Measurements from ENCODE around the gene PACS2. TPM values are rescaled to one million over a fixed set of nuclear protein-coding genes. Genes with fewer than 3 reads are reported as not detected.

The PACS2 gene
- total and polyA plus RNA-seq, 4 donors: 5.1 to 21.9 (median 9.8) TPM

DNA sequence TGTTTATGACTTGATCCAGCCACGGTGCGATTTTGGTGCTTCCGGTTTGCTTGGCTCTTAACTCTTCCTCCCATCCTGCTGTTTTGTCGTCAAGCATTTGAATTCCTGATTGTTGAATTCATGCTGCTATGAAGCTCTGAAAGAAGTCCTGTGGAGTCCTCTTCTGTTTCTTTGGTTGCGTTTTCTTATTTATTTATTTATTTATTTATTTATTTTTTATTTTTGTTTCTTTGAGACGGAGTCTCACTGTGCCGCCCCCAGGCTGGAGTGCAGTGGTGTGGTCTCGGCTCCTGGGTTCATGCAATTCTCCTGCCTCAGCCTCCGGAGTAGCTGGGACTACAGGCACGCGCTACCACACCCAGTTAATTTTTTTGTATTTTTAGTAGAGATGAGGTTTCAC is 102.1 kb downstream of the PACS2 start:
- Histone ChIP-seq H3K27me3 (ENCODE audit: control insufficient read depth in 4 of 4, insufficient read depth in 4 of 4, low read length in 3 of 4) (no peaks in the 10 kb centered on the region), H3K36me3 (ENCODE audit: control insufficient read depth in 4 of 4, insufficient read depth in 3 of 4, low read depth in 1 of 4, low read length in 3 of 4) (no peaks in the 10 kb centered on the region), H3K27ac (ENCODE audit: low read depth in 1 of 2, low read length in 2 of 2) (no peak overlapping the region), H3K9me3 (ENCODE audit: control insufficient read depth in 4 of 4, low read length in 3 of 4) (no peaks in the 10 kb centered on the region), H3K9ac (ENCODE audit: low read depth in 1 of 2, low read length in 2 of 2) (no peak overlapping the region), H3K4me1 (ENCODE audit: control insufficient read depth in 4 of 4, insufficient read depth in 4 of 4, low read length in 3 of 4) (peaks cover 15 to 32% (median 24%) of the 10 kb centered on the region in 4 donors), H3K4me3 (ENCODE audit: low read depth in 1 of 3, low read length in 3 of 3) (no peak overlapping the region)
- DNase-seq (ENCODE audit: low spot score): no peak
- TF ChIP-seq NR2F2 (IDR thresholded peaks at IDR 0.05): no peak
- WGBS: 98% methylated on average over 11 of the region's 11 CpGs

DNA sequence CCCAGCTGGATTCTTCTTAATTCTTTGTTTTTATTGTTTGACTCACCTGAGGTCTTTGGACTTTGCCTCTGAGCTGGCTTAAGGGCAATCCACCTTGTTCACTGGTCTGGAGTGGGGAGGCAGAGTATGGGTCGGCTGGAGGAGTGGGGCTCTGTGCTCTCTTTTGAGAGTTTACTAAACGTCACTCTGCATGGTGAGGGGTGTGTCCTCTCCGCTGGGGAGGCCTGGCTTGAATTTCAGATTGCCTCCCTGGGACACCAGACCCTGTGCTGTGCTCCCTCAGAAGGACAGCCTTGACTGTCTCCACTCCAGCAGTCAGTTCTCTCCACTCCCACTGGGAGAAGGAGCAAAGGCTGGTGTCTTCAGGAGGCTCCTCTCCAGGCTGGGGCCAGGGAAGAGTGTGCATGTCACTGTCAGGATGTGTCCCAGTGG is 103.2 kb downstream of the PACS2 start:
- no peak overlapping the region for H3K27ac ChIP-seq (ENCODE audit: low read depth in 1 of 2, low read length in 2 of 2)
- no peak overlapping the region for H3K9ac ChIP-seq (ENCODE audit: low read depth in 1 of 2, low read length in 2 of 2)
- no peak overlapping the region for H3K4me3 ChIP-seq (ENCODE audit: low read depth in 1 of 3, low read length in 3 of 3)
- TF ChIP-seq NR2F2 (IDR thresholded peaks at IDR 0.05) (no peak), HNF4G (IDR thresholded peaks at IDR 0.05) (no peak), ZBTB33 (IDR thresholded peaks at IDR 0.05) (no peak), FOXA2 (IDR thresholded peaks at IDR 0.05) (no peak), GABPA (IDR thresholded peaks at IDR 0.05 in 1 of 2, conservative IDR thresholded peaks at IDR 0.05 in 1 of 2) (no peak), HNF4A (conservative IDR thresholded peaks at IDR 0.05) (no peak), JUND (IDR thresholded peaks at IDR 0.05) (no peak), FOXA1 (IDR thresholded peaks at IDR 0.05) (no peak), YY1 (IDR thresholded peaks at IDR 0.05) (no peak), RAD21 (IDR thresholded peaks at IDR 0.05) (no peak), RXRA (IDR thresholded peaks at IDR 0.05) (no peak)
- TF ChIP-seq, protein P1, sequence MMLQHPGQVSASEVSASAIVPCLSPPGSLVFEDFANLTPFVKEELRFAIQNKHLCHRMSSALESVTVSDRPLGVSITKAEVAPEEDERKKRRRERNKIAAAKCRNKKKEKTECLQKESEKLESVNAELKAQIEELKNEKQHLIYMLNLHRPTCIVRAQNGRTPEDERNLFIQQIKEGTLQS (IDR thresholded peaks at IDR 0.05): no peak
- DNase-seq (ENCODE audit: low spot score): no peak
- peaks cover 19 to 39% (median 30%) of the 10 kb centered on the region in 4 donors for H3K4me1 ChIP-seq (ENCODE audit: control insufficient read depth in 4 of 4, insufficient read depth in 4 of 4, low read length in 3 of 4)
- no peaks in the 10 kb centered on the region for H3K9me3 ChIP-seq (ENCODE audit: control insufficient read depth in 4 of 4, low read length in 3 of 4)
- H3K27me3 ChIP-seq (ENCODE audit: control insufficient read depth in 4 of 4, insufficient read depth in 4 of 4, low read length in 3 of 4): no peaks in the 10 kb centered on the region
- 78% methylated on average over 3 of the region's 3 CpGs for WGBS
- no peaks in the 10 kb centered on the region for H3K36me3 ChIP-seq (ENCODE audit: control insufficient read depth in 4 of 4, insufficient read depth in 3 of 4, low read depth in 1 of 4, low read length in 3 of 4)

DNA sequence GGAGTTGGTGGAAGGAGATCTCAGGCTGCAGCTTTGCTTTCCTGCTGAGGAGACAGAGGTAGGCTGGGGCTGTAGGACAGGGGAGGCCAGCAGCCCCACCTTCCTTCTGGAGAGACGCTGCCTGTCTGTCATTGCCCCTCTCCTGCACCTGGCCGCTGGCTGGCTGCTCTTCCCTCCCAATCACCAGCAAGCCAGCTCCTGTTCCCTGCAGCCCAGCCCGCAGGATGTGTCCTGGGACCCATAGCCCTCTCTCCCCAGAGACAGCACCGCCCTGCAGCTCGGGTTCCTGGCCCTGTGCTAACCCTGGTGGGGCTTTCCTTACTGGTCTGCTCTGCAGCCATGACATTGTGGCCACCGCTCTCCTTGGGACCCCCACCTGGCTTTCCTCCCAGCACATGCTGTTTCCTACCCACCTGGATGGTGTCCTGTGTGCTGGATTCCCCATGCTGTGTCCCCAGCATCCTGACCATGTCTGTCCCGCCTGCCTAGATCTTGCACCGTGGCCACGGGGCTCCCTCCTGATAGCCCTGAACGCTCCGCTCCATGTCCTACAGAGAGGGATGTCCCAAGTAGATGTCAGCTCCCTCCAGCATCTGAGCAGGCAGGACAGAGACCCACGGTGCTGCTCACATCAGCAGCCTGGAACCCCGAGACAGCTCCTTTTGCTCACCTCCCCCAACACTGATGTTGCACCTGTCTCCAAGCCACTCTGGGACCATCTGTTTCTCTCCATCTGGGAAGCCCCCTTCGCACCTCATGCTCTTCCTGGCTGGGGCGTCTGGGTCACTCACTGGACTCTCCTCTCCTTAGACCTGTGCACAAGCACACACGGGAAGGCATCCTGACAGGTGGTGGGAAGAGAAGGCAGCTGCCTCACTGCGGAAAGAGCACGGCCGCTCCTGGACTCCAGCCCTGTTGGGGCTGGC is 104.0 kb downstream of the PACS2 start:
- 85% methylated on average over 19 of the region's 19 CpGs for WGBS
- peaks cover 19 to 40% (median 30%) of the 10 kb centered on the region in 4 donors for H3K4me1 ChIP-seq (ENCODE audit: control insufficient read depth in 4 of 4, insufficient read depth in 4 of 4, low read length in 3 of 4)
- H3K27me3 ChIP-seq (ENCODE audit: control insufficient read depth in 4 of 4, insufficient read depth in 4 of 4, low read length in 3 of 4): no peaks in the 10 kb centered on the region
- peak overlapping the region in 2 of 3 donors; percentile 83 to 95 for H3K4me3 ChIP-seq (ENCODE audit: low read depth in 1 of 3, low read length in 3 of 3)
- peak overlapping the region in 1 of 2 donors; percentile 46 for H3K27ac ChIP-seq (ENCODE audit: low read depth in 1 of 2, low read length in 2 of 2)
- H3K9ac ChIP-seq (ENCODE audit: low read depth in 1 of 2, low read length in 2 of 2): no peak overlapping the region
- H3K9me3 ChIP-seq (ENCODE audit: control insufficient read depth in 4 of 4, low read length in 3 of 4): no peaks in the 10 kb centered on the region
- H3K36me3 ChIP-seq (ENCODE audit: control insufficient read depth in 4 of 4, insufficient read depth in 3 of 4, low read depth in 1 of 4, low read length in 3 of 4): no peaks in the 10 kb centered on the region
- no peak for DNase-seq (ENCODE audit: low spot score)
- TF ChIP-seq EGR1 (IDR thresholded peaks at IDR 0.05; ENCODE audit: low read depth in 2 of 2) (no peak), JUND (IDR thresholded peaks at IDR 0.05) (no peak), NR2F2 (IDR thresholded peaks at IDR 0.05) (no peak), HNF4A (conservative IDR thresholded peaks at IDR 0.05) (no peak), RAD21 (IDR thresholded peaks at IDR 0.05) (no peak), RXRA (IDR thresholded peaks at IDR 0.05) (no peak), HNF4G (IDR thresholded peaks at IDR 0.05) (no peak), GABPA (IDR thresholded peaks at IDR 0.05 in 1 of 2, conservative IDR thresholded peaks at IDR 0.05 in 1 of 2) (no peak), SP1 (IDR thresholded peaks at IDR 0.05) (no peak), FOXA2 (IDR thresholded peaks at IDR 0.05) (no peak), REST (IDR thresholded peaks at IDR 0.05) (no peak), YY1 (IDR thresholded peaks at IDR 0.05) (no peak), TAF1 (conservative IDR thresholded peaks at IDR 0.05) (no peak)
- TF ChIP-seq, protein P1 (IDR thresholded peaks at IDR 0.05): no peak
- TF ChIP-seq, protein P2, sequence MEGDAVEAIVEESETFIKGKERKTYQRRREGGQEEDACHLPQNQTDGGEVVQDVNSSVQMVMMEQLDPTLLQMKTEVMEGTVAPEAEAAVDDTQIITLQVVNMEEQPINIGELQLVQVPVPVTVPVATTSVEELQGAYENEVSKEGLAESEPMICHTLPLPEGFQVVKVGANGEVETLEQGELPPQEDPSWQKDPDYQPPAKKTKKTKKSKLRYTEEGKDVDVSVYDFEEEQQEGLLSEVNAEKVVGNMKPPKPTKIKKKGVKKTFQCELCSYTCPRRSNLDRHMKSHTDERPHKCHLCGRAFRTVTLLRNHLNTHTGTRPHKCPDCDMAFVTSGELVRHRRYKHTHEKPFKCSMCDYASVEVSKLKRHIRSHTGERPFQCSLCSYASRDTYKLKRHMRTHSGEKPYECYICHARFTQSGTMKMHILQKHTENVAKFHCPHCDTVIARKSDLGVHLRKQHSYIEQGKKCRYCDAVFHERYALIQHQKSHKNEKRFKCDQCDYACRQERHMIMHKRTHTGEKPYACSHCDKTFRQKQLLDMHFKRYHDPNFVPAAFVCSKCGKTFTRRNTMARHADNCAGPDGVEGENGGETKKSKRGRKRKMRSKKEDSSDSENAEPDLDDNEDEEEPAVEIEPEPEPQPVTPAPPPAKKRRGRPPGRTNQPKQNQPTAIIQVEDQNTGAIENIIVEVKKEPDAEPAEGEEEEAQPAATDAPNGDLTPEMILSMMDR (IDR thresholded peaks at IDR 0.05; ENCODE audit: low read depth, low read length, missing input control): no peak
